Trophoblast cell (in vitro differentiated cells and primary cell): ENCODE results near the gene FIGNL1.

ENCODE experiments used
- DNase-seq, 2 donors: peaks; one replicate each; pipeline ENCODE4 v3.0.0-alpha.2; 2016
- H2AFZ ChIP-seq: 2 replicates; pipeline ENCODE4 v1.6.1; 2013; ENCODE audit warnings: low read length, moderate library complexity, mild to moderate bottlenecking; ENCODE audit not compliant: insufficient read depth, poor library complexity
- H2AK5ac ChIP-seq: 2 replicates; pipeline ENCODE4 v1.6.1; 2013; ENCODE audit warnings: mild to moderate bottlenecking, low read length
- H2BK120ac ChIP-seq: 2 replicates; pipeline ENCODE4 v1.6.1; 2013; ENCODE audit warnings: low read length, mild to moderate bottlenecking, moderate library complexity; ENCODE audit not compliant: insufficient read depth, poor library complexity
- H2BK12ac ChIP-seq: 2 replicates; pipeline ENCODE4 v1.6.1; 2013; ENCODE audit warnings: mild to moderate bottlenecking, low read length, moderate library complexity
- H2BK5ac ChIP-seq: 2 replicates; pipeline ENCODE4 v1.6.1; 2013; ENCODE audit warnings: low read length, low read depth, moderate library complexity, mild to moderate bottlenecking; ENCODE audit not compliant: poor library complexity
- H3K14ac ChIP-seq: 2 replicates; pipeline ENCODE4 v1.6.1; 2013; ENCODE audit warnings: mild to moderate bottlenecking, low read length
- H3K18ac ChIP-seq: 2 replicates; pipeline ENCODE4 v1.6.1; 2013; ENCODE audit warnings: mild to moderate bottlenecking, low read length
- H3K23ac ChIP-seq: 2 replicates; pipeline ENCODE4 v1.6.1; 2013; ENCODE audit warnings: low read length
- H3K27ac ChIP-seq: 2 replicates; pipeline ENCODE4 v1.5.1; 2013; ENCODE audit warnings: low read depth, mild to moderate bottlenecking, inconsistent platforms, low read length, moderate library complexity
- H3K27me3 ChIP-seq: 2 replicates; pipeline ENCODE4 v1.6.1; 2013; ENCODE audit warnings: inconsistent platforms, mild to moderate bottlenecking, low read length, moderate library complexity; ENCODE audit not compliant: insufficient read depth
- H3K36me3 ChIP-seq, 2 experiments: 1 replicate in 1 of 2; 2 replicates in 1 of 2; pipeline ENCODE4 v1.6.1; 2013; ENCODE audit warnings: low read length in 2 of 2, mild to moderate bottlenecking in 2 of 2, moderate library complexity in 1 of 2; ENCODE audit not compliant: insufficient read depth in 2 of 2, control insufficient read depth in 1 of 2
- H3K4ac ChIP-seq: 2 replicates; pipeline ENCODE4 v1.6.1; 2013; ENCODE audit warnings: low read depth, mild to moderate bottlenecking, low read length, moderate library complexity
- H3K4me1 ChIP-seq, 2 experiments: 1 replicate in 1 of 2; 2 replicates in 1 of 2; pipeline ENCODE4 v1.6.1; 2013; ENCODE audit warnings: low read length in 2 of 2, mild to moderate bottlenecking in 2 of 2, moderate library complexity in 1 of 2; ENCODE audit not compliant: insufficient read depth in 2 of 2, control insufficient read depth in 1 of 2
- H3K4me2 ChIP-seq: 2 replicates; pipeline ENCODE4 v1.6.1; 2013; ENCODE audit warnings: inconsistent platforms, mild to moderate bottlenecking, low read length, moderate library complexity
- H3K4me3 ChIP-seq: 2 replicates; pipeline ENCODE4 v1.5.1; 2013; ENCODE audit warnings: mild to moderate bottlenecking, low read depth, low read length, inconsistent platforms
- H3K79me1 ChIP-seq: one replicate; pipeline ENCODE4 v1.6.1; 2013; ENCODE audit warnings: low read length
- H3K79me2 ChIP-seq: 2 replicates; pipeline ENCODE4 v1.6.1; 2013; ENCODE audit warnings: low read length, mild to moderate bottlenecking; ENCODE audit not compliant: control insufficient read depth, insufficient read depth, poor library complexity
- H3K9ac ChIP-seq: 2 replicates; pipeline ENCODE4 v1.6.1; 2013; ENCODE audit warnings: mild to moderate bottlenecking, low read length
- H3K9me3 ChIP-seq: 2 replicates; pipeline ENCODE4 v1.6.1; 2013; ENCODE audit warnings: low read depth, mild to moderate bottlenecking, control low read depth, inconsistent platforms, low read length; ENCODE audit not compliant: insufficient read depth
- H4K12ac ChIP-seq: 2 replicates; pipeline ENCODE4 v1.6.1; 2013; ENCODE audit warnings: low read depth, mild to moderate bottlenecking, low read length, moderate library complexity
- H4K8ac ChIP-seq: 2 replicates; pipeline ENCODE4 v1.6.1; 2013; ENCODE audit warnings: low read depth, mild to moderate bottlenecking, low read length, moderate library complexity
- H4K91ac ChIP-seq: one replicate; pipeline ENCODE4 v1.6.1; 2013; ENCODE audit warnings: low read depth, mild to moderate bottlenecking, low read length, moderate library complexity
- WGBS: extraction: QIAGEN DNeasy Blood & Tissue Kit; methylation state at CpG from one replicate; pipeline ENCODE4 v1.1.7; 2013; ENCODE audit warnings: missing lambda C conversion rate; ENCODE audit not compliant: insufficient read length, insufficient coverage; ENCODE audit errors: extremely low coverage; 5-methylcytosine and 5-hydroxymethylcytosine counted together

FIGNL1 gene

DNA sequence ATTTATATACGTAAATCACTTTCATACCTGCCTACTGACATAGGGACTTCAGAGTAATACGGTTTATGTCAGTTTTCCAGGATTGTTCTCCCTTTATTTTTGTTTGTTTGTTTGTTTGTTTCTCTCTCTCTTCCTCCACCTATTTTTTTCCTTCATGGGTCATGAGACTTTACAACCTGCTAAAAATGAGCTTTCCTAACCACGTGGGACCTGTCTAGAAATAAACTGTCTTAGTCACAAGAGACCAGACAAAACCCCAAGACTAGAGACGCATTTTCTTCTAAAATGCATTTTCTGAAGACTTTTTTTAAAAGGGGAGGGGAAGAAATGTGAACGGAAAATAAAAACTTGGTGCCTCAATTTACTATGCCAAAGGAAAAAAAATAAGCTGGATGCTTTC lies 41.1 kb upstream of the FIGNL1 start:
- no peak for DNase-seq
- no peaks in the 10 kb centered on the region for H3K79me2 ChIP-seq
- H3K36me3 ChIP-seq: no peaks in the 10 kb centered on the region
- no peak overlapping the region for H3K27ac ChIP-seq
- H2BK120ac ChIP-seq: no peak overlapping the region
- H3K9me3 ChIP-seq: no peaks in the 10 kb centered on the region
- H3K4me2 ChIP-seq: no peak overlapping the region
- H3K9ac ChIP-seq: no peak overlapping the region
- no peak overlapping the region for H3K4ac ChIP-seq
- no peak overlapping the region for H4K91ac ChIP-seq
- no peak overlapping the region for H2AFZ ChIP-seq
- H2BK5ac ChIP-seq: no peak overlapping the region
- H3K4me3 ChIP-seq: no peak overlapping the region
- H3K14ac ChIP-seq: no peak overlapping the region
- H4K8ac ChIP-seq: no peak overlapping the region
- no peaks in the 10 kb centered on the region for H3K27me3 ChIP-seq
- no peak overlapping the region for H3K18ac ChIP-seq
- WGBS: no CpG with 5 or more reads among the region's 5 CpGs
- H3K23ac ChIP-seq: no peak overlapping the region
- H2BK12ac ChIP-seq: no peak overlapping the region
- H2AK5ac ChIP-seq: no peak overlapping the region
- no peaks in the 10 kb centered on the region for H3K79me1 ChIP-seq
- no peak overlapping the region for H4K12ac ChIP-seq
- H3K4me1 ChIP-seq: no peaks in the 10 kb centered on the region

DNA sequence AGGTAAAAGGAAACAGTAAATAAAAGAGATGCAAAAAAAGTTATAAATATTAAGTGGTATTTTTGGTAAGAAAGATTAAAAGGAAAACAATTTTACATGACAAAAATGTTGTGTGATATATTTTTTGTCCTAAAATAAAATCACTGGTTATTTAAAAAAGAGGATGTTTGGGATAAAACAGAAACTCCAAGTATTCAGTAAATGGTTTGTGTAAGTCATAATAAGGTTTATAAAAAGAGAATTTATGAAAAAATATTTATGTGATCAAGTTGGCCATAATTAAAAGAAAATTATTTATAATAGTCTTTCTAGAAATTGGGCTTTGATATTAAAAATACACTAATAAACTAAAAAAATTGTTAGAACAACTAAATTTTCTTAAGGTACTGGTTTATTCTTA lies 38.2 kb upstream of the FIGNL1 start:
- H4K91ac ChIP-seq: no peak overlapping the region
- no peaks in the 10 kb centered on the region for H3K9me3 ChIP-seq
- no peak overlapping the region for H2BK12ac ChIP-seq
- H3K4ac ChIP-seq: no peak overlapping the region
- H3K4me3 ChIP-seq: no peak overlapping the region
- H2BK120ac ChIP-seq: no peak overlapping the region
- H4K12ac ChIP-seq: no peak overlapping the region
- H3K14ac ChIP-seq: no peak overlapping the region
- no peaks in the 10 kb centered on the region for H3K79me2 ChIP-seq
- H3K4me1 ChIP-seq: no peaks in the 10 kb centered on the region
- H2AK5ac ChIP-seq: no peak overlapping the region
- H3K9ac ChIP-seq: no peak overlapping the region
- no peak overlapping the region for H4K8ac ChIP-seq
- no peaks in the 10 kb centered on the region for H3K36me3 ChIP-seq
- no peak overlapping the region for H3K27ac ChIP-seq
- no peaks in the 10 kb centered on the region for H3K27me3 ChIP-seq
- no peaks in the 10 kb centered on the region for H3K79me1 ChIP-seq
- H3K4me2 ChIP-seq: no peak overlapping the region
- DNase-seq: no peak
- H3K23ac ChIP-seq: no peak overlapping the region
- H2BK5ac ChIP-seq: no peak overlapping the region
- H2AFZ ChIP-seq: no peak overlapping the region
- H3K18ac ChIP-seq: no peak overlapping the region

DNA sequence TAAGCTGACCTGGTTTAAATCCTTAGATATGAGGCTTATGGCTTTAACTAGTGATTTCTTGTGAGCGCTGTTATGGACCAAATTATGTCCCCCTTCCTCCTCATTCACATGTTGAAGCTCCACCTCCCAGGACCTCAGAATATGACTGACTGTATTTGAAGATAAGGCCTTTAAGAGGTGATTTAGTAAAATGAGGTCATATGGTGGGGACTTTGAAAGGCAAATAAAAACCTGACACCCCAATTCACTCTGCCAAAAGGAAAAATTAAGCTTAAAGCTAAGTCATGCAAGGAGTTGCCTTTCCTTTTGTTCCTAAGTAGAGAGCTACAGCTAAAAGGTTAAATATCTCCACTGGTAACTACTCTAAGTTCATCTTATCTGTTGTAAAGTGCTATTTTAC lies 36.4 kb upstream of the FIGNL1 start:
- Histone ChIP-seq H3K4me3 (no peak overlapping the region), H2AFZ (no peak overlapping the region), H4K91ac (no peak overlapping the region), H3K4me1 (no peaks in the 10 kb centered on the region), H3K36me3 (no peaks in the 10 kb centered on the region), H2BK12ac (no peak overlapping the region), H2AK5ac (no peak overlapping the region), H3K27me3 (no peaks in the 10 kb centered on the region), H3K23ac (no peak overlapping the region), H2BK5ac (no peak overlapping the region), H3K14ac (no peak overlapping the region), H4K8ac (no peak overlapping the region), H3K79me2 (no peaks in the 10 kb centered on the region), H3K18ac (no peak overlapping the region), H2BK120ac (no peak overlapping the region), H3K4ac (no peak overlapping the region), H3K4me2 (no peak overlapping the region), H3K27ac (no peak overlapping the region), H3K79me1 (no peaks in the 10 kb centered on the region), H4K12ac (no peak overlapping the region), H3K9me3 (peaks cover 1% of the 10 kb centered on the region), H3K9ac (no peak overlapping the region)
- no peak for DNase-seq
- no CpG with 5 or more reads among the region's 1 CpG for WGBS

DNA sequence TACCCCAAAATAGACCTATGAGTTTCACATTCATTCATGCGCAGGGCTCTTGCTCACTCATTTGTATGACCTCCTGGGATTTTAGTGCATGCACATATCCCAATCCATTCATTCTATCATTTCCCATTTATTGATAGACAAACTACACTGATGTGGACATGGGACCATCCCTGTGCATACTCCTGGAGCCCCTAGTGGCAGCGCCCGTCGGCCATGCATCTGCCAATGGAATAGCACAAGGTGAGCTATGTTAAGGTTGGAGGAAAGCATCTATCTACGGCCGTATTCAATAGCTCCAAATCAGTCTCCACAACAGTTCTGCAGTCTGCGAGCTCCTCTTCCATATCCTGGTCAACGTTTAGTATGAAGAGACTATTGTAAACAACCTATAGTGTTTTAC lies 31.7 kb upstream of the FIGNL1 start:
- Histone ChIP-seq H3K4me1 (no peaks in the 10 kb centered on the region), H4K8ac (no peak overlapping the region), H2BK120ac (no peak overlapping the region), H4K12ac (no peak overlapping the region), H3K9ac (no peak overlapping the region), H4K91ac (no peak overlapping the region), H3K36me3 (no peaks in the 10 kb centered on the region), H3K27me3 (no peaks in the 10 kb centered on the region), H3K4ac (no peak overlapping the region), H3K14ac (no peak overlapping the region), H2BK5ac (no peak overlapping the region), H3K79me2 (no peaks in the 10 kb centered on the region), H2AK5ac (no peak overlapping the region), H3K23ac (no peak overlapping the region), H2BK12ac (no peak overlapping the region), H3K4me2 (no peak overlapping the region), H3K79me1 (no peaks in the 10 kb centered on the region), H2AFZ (no peak overlapping the region), H3K4me3 (no peak overlapping the region), H3K27ac (no peak overlapping the region), H3K9me3 (peaks cover 1% of the 10 kb centered on the region), H3K18ac (no peak overlapping the region)
- DNase-seq: no peak
- no CpG with 5 or more reads among the region's 8 CpGs for WGBS

DNA sequence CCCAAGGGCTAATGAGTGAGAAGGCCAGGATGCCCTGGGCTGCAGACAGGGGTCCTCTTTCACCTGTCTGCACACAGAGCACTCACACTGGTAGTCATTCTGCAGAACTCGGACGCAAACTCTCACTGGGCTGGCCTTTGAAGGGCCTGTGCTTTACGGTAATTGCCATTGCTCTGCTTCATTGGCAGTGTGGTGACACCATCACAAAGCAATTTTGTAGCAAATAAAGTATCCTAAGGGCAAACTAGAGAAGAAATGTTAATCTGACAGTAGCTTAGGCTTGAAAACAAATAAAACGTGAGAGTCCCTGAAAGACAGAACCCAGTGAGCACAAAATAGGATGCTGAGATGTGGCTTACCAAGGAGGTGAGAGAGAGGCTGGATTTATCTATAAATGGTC lies 30.6 kb upstream of the FIGNL1 start:
- Histone ChIP-seq H3K79me2 (no peaks in the 10 kb centered on the region), H4K8ac (no peak overlapping the region), H3K4me2 (no peak overlapping the region), H3K4me1 (no peaks in the 10 kb centered on the region), H3K36me3 (no peaks in the 10 kb centered on the region), H3K14ac (no peak overlapping the region), H3K27ac (no peak overlapping the region), H2AK5ac (no peak overlapping the region), H3K9ac (no peak overlapping the region), H4K12ac (no peak overlapping the region), H4K91ac (no peak overlapping the region), H3K27me3 (no peaks in the 10 kb centered on the region), H3K9me3 (peaks cover 1% of the 10 kb centered on the region), H3K79me1 (no peaks in the 10 kb centered on the region), H2BK120ac (no peak overlapping the region), H3K18ac (no peak overlapping the region), H3K4me3 (no peak overlapping the region), H2BK12ac (no peak overlapping the region), H3K4ac (no peak overlapping the region), H2BK5ac (no peak overlapping the region), H3K23ac (no peak overlapping the region), H2AFZ (no peak overlapping the region)
- DNase-seq: no peak
- no CpG with 5 or more reads among the region's 4 CpGs for WGBS
